HEK293 (cell line): Measurements from ENCODE around the gene DCAKD.

ENCODE experiments used
- CTCF ChIP-seq: fragments of 450-650 bp; formaldehyde crosslinking; IDR thresholded peaks from 2 replicates; pipeline ENCODE4 v1.5.1; 2016; ENCODE audit warnings: missing biosample characterization, missing genetic modification characterization
- GLIS2 ChIP-seq: fragments of 450-650 bp; formaldehyde crosslinking; IDR thresholded peaks from 2 replicates; pipeline ENCODE4 v1.5.1; 2016; ENCODE audit warnings: missing biosample characterization, missing genetic modification characterization
- SP2 ChIP-seq: fragments of 450-650 bp; formaldehyde crosslinking; IDR thresholded peaks from 2 replicates; pipeline ENCODE4 v1.5.1; 2016; ENCODE audit warnings: missing biosample characterization, missing genetic modification characterization
- TCF7L2 ChIP-seq: IDR thresholded peaks from 2 replicates; pipeline ENCODE4 v1.6.1; 2011; ENCODE audit warnings: low read depth, mild to moderate bottlenecking, inconsistent platforms, low read length, moderate library complexity, borderline replicate concordance
- ZBTB49 ChIP-seq: fragments of 450-650 bp; formaldehyde crosslinking; IDR thresholded peaks from 2 replicates; pipeline ENCODE4 v1.5.1; 2016; ENCODE audit warnings: missing biosample characterization, missing genetic modification characterization, low read depth
- ZBTB6 ChIP-seq: fragments of 450-650 bp; formaldehyde crosslinking; IDR thresholded peaks from 2 replicates; pipeline ENCODE4 v1.5.1; 2017; ENCODE audit warnings: missing biosample characterization, missing genetic modification characterization
- ZNF138 ChIP-seq: fragments of 450-650 bp; formaldehyde crosslinking; IDR thresholded peaks from 2 replicates; pipeline ENCODE4 v1.5.1; 2016; ENCODE audit warnings: missing biosample characterization, missing genetic modification characterization, borderline replicate concordance
- ZNF175 ChIP-seq: fragments of 450-650 bp; formaldehyde crosslinking; IDR thresholded peaks from 2 replicates; pipeline ENCODE4 v1.5.1; 2016; ENCODE audit warnings: missing biosample characterization, missing genetic modification characterization
- ZNF645 ChIP-seq: fragments of 450-650 bp; formaldehyde crosslinking; IDR thresholded peaks from 2 replicates; pipeline ENCODE4; 2016; ENCODE audit warnings: missing biosample characterization, missing genetic modification characterization
- ZNF704 ChIP-seq: fragments of 450-650 bp; formaldehyde crosslinking; IDR thresholded peaks from 2 replicates; pipeline ENCODE4 v1.5.1; 2016; ENCODE audit warnings: missing biosample characterization, missing genetic modification characterization
- ZSCAN18 ChIP-seq: fragments of 450-650 bp; formaldehyde crosslinking; IDR thresholded peaks from 2 replicates; pipeline ENCODE4 v1.5.1; 2016; ENCODE audit warnings: missing biosample characterization, missing genetic modification characterization

- TF ChIP-seq ZNF645 (no peak), CTCF (tag by site-specific recombination) (no peak), ZBTB6 (no peak), SP2 (tag by site-specific recombination) (no peak), ZNF175 (tag by site-specific recombination) (no peak), GLIS2 (tag by site-specific recombination) (no peak), TCF7L2 (no peak), ZNF138 (tag by site-specific recombination) (no peak), ZNF704 (tag by site-specific recombination) (no peak), ZSCAN18 (no peak), ZBTB49 (no peak)
Observed at GRCh38 chr17:44976206-44976605, 75.2 kb downstream of the DCAKD start.
